HG03565 (cell line): Measurements from ENCODE around the gene SRPK1.

Experiments used
- ATAC-seq: cut with Tn5 transposase; IDR thresholded peaks from one replicate; pipeline ENCODE4 v1.9.1; 2021; ENCODE audit warnings: mild to moderate bottlenecking, moderate library complexity; ENCODE audit not compliant: unreplicated experiment

Gene SRPK1

GRCh38 chr6:35786810-35787209 lies 134.1 kb downstream of the SRPK1 start:
- ATAC-seq, result no peak

GRCh38 chr6:35786272-35786671 lies 134.6 kb downstream of the SRPK1 start:
- no peak for ATAC-seq

- ATAC-seq, result no peak
Measured at GRCh38 chr6:35784200-35784599, 136.7 kb downstream of the SRPK1 start.
